NCI-H345 (cell line): Measurements from ENCODE around the gene ZNF429.
A peak's percentile ranks its signal among the peaks of the same experiment; 100 is the strongest.
"Not testable (repeated sequence)": the region's sequence is repeated elsewhere in the genome, so short reads cannot be mapped to it uniquely, and the experiment has no call there.

ENCODE experiments used
- DNase-seq: peaks from one replicate; lab custom pipeline; 2025; lab: John Stamatoyannopoulos, UW

ZNF429 gene

GRCh38 chr19:21505459-21506451 lies at the start of gene ZNF429:
TSS of gene ZNF429 (plus strand) at chr19:21505602. CDS start at chr19:21505772, 170 bp downstream.
- DNase-seq, result peak; percentile 88

GRCh38 chr19:21460686-21461085 lies 44.7 kb upstream of the ZNF429 start:
- no peak for DNase-seq

GRCh38 chr19:21462540-21462939 lies 42.9 kb upstream of the ZNF429 start:
- DNase-seq, result no peak

GRCh38 chr19:21463449-21464105 lies 41.8 kb upstream of the ZNF429 start:
- DNase-seq, result no peak

- no peak for DNase-seq
These were observed 38.8 kb upstream of the ZNF429 start for GRCh38 chr19:21466627-21467026.

GRCh38 chr19:21468791-21469190 lies 36.6 kb upstream of the ZNF429 start:
- no peak for DNase-seq

GRCh38 chr19:21472507-21472906 lies 32.9 kb upstream of the ZNF429 start:
- DNase-seq, result no peak

GRCh38 chr19:21474671-21475181 lies 30.7 kb upstream of the ZNF429 start:
- no peak for DNase-seq

GRCh38 chr19:21482361-21482760 lies 23.0 kb upstream of the ZNF429 start:
- not testable (repeated sequence) for DNase-seq

- DNase-seq, result no peak
These were observed 22.5 kb upstream of the ZNF429 start for GRCh38 chr19:21482863-21483276.

GRCh38 chr19:21483589-21484170 lies 21.7 kb upstream of the ZNF429 start:
- no peak for DNase-seq

- DNase-seq, result no peak
These were observed 20.8 kb upstream of the ZNF429 start for GRCh38 chr19:21484631-21485030.

GRCh38 chr19:21485926-21486325 lies 19.5 kb upstream of the ZNF429 start:
- DNase-seq, result no peak

- DNase-seq, result no peak
These were observed 17.4 kb upstream of the ZNF429 start for GRCh38 chr19:21487969-21488368.

- DNase-seq, result no peak
These were observed 14.3 kb upstream of the ZNF429 start for GRCh38 chr19:21491146-21491545.

GRCh38 chr19:21492947-21493906 lies 12.2 kb upstream of the ZNF429 start:
- DNase-seq, result no peak

GRCh38 chr19:21496876-21497275 lies 8.5 kb upstream of the ZNF429 start:
- no peak for DNase-seq

- DNase-seq, result no peak
These were observed 6.8 kb upstream of the ZNF429 start for GRCh38 chr19:21498651-21499050.

- no peak for DNase-seq
These were observed 2.8 kb downstream of the ZNF429 start for GRCh38 chr19:21508198-21508597.

GRCh38 chr19:21511058-21511457 lies 5.7 kb downstream of the ZNF429 start:
- DNase-seq, result not testable (repeated sequence)

GRCh38 chr19:21512609-21513008 lies 7.2 kb downstream of the ZNF429 start:
- DNase-seq, result not testable (repeated sequence)
